HG02870 (cell line): ENCODE measurements around the gene DIP2C.
"Not testable (repeated sequence)": the region's sequence is repeated elsewhere in the genome, so short reads cannot be mapped to it uniquely, and the experiment has no call there.

Experiments
- ATAC-seq: cut with Tn5 transposase; IDR thresholded peaks from one replicate; pipeline ENCODE4 v1.9.1; 2021; ENCODE audit warnings: mild to moderate bottlenecking, moderate library complexity; ENCODE audit not compliant: unreplicated experiment

Gene DIP2C

GRCh38 chr10:406976-407375 lies 282.5 kb downstream of the DIP2C start:
- ATAC-seq = no peak

GRCh38 chr10:405648-406047 lies 283.8 kb downstream of the DIP2C start:
- no peak for ATAC-seq

GRCh38 chr10:404991-405390 lies 284.5 kb downstream of the DIP2C start:
- ATAC-seq = no peak

GRCh38 chr10:404346-404745 lies 285.1 kb downstream of the DIP2C start:
- no peak for ATAC-seq

GRCh38 chr10:398954-399353 lies 290.5 kb downstream of the DIP2C start:
- no peak for ATAC-seq

GRCh38 chr10:397321-398068 lies 292.0 kb downstream of the DIP2C start:
- no peak for ATAC-seq

- ATAC-seq = no peak
Observed at GRCh38 chr10:396535-397220, 292.8 kb downstream of the DIP2C start.

GRCh38 chr10:396107-396506 lies 293.4 kb downstream of the DIP2C start:
- ATAC-seq = no peak

- ATAC-seq = no peak
Observed at GRCh38 chr10:395665-396064, 293.8 kb downstream of the DIP2C start.

- ATAC-seq = not testable (repeated sequence)
Observed at GRCh38 chr10:394439-395101, 294.9 kb downstream of the DIP2C start.

- no peak for ATAC-seq
Observed at GRCh38 chr10:393787-394438, 295.6 kb downstream of the DIP2C start.

GRCh38 chr10:393106-393745 lies 296.2 kb downstream of the DIP2C start:
- no peak for ATAC-seq

- ATAC-seq = no peak
Observed at GRCh38 chr10:392705-393037, 296.8 kb downstream of the DIP2C start.

GRCh38 chr10:391847-392704 lies 297.4 kb downstream of the DIP2C start:
- no peak for ATAC-seq

GRCh38 chr10:391305-391704 lies 298.2 kb downstream of the DIP2C start:
- no peak for ATAC-seq

- ATAC-seq = no peak
Observed at GRCh38 chr10:390449-391100, 298.9 kb downstream of the DIP2C start.

GRCh38 chr10:389836-390448 lies 299.5 kb downstream of the DIP2C start:
- ATAC-seq = no peak

- ATAC-seq = no peak
Observed at GRCh38 chr10:389261-389790, 300.1 kb downstream of the DIP2C start.

GRCh38 chr10:388661-389045 lies 300.8 kb downstream of the DIP2C start:
- no peak for ATAC-seq
